Sigmoid colon (tissue), 3 donors: ENCODE results near the gene USP40.

Source experiments
- POLR2A ChIP-seq, 2 donors: fragments of 450-650 bp; IDR thresholded peaks; one replicate each; pipeline ENCODE4 v1.6.1; 2016; ENCODE audit warnings: antibody characterized with exemption in 2 of 2, mild to moderate bottlenecking in 2 of 2, moderate library complexity in 2 of 2
- TF ChIP-seq, protein P1 (sequence below), 4 experiments: fragments of 450-650 bp in 3 of 4; fragments of 200-600 bp in 1 of 4; IDR thresholded peaks; one replicate each; pipeline ENCODE4 v1.5.1; 2016 to 2019; ENCODE audit warnings: antibody characterized with exemption in 4 of 4, mild to moderate bottlenecking in 3 of 4, moderate library complexity in 2 of 4

- TF ChIP-seq, protein P1, sequence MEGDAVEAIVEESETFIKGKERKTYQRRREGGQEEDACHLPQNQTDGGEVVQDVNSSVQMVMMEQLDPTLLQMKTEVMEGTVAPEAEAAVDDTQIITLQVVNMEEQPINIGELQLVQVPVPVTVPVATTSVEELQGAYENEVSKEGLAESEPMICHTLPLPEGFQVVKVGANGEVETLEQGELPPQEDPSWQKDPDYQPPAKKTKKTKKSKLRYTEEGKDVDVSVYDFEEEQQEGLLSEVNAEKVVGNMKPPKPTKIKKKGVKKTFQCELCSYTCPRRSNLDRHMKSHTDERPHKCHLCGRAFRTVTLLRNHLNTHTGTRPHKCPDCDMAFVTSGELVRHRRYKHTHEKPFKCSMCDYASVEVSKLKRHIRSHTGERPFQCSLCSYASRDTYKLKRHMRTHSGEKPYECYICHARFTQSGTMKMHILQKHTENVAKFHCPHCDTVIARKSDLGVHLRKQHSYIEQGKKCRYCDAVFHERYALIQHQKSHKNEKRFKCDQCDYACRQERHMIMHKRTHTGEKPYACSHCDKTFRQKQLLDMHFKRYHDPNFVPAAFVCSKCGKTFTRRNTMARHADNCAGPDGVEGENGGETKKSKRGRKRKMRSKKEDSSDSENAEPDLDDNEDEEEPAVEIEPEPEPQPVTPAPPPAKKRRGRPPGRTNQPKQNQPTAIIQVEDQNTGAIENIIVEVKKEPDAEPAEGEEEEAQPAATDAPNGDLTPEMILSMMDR (IDR thresholded peaks at IDR 0.05): no peak
- no peak for TF ChIP-seq POLR2A (IDR thresholded peaks at IDR 0.05)
Measured at GRCh38 chr2:233553366-233553765, 13.2 kb downstream of the USP40 start.
